ENCODE measurements around the gene VSIG4.
A peak's percentile ranks its signal among the peaks of the same experiment; 100 is the strongest.

The VSIG4 gene

GRCh38 chrX:66023385-66024091, 16.3 kb downstream of the VSIG4 start:
- peak; percentile 40 for DNase-seq

- DNase-seq = peak; percentile 76
These were observed 17.1 kb downstream of the VSIG4 start for GRCh38 chrX:66022632-66023384.

- peak; percentile 84 for DNase-seq
These were observed 17.9 kb downstream of the VSIG4 start for GRCh38 chrX:66021765-66022631.

- DNase-seq = peak; percentile 84
These were observed 18.5 kb downstream of the VSIG4 start for GRCh38 chrX:66021401-66021764.

GRCh38 chrX:66020631-66021334, 19.1 kb downstream of the VSIG4 start:
- DNase-seq = peak; percentile 79

- no peak for DNase-seq
These were observed 19.9 kb downstream of the VSIG4 start for GRCh38 chrX:66019974-66020373.

GRCh38 chrX:66019310-66019652, 20.6 kb downstream of the VSIG4 start:
- DNase-seq = peak; percentile 47

GRCh38 chrX:66018585-66019309, 21.1 kb downstream of the VSIG4 start:
- peak; percentile 76 for DNase-seq

- DNase-seq = peak; percentile 56
These were observed 22.2 kb downstream of the VSIG4 start for GRCh38 chrX:66017659-66018170.

- peak; percentile 67 for DNase-seq
These were observed 22.8 kb downstream of the VSIG4 start for GRCh38 chrX:66016905-66017658.

GRCh38 chrX:66015900-66016689, 23.8 kb downstream of the VSIG4 start:
- DNase-seq = peak; percentile 65

- peak; percentile 95 for DNase-seq
These were observed 24.6 kb downstream of the VSIG4 start for GRCh38 chrX:66015152-66015831.

GRCh38 chrX:66014556-66014955, 25.3 kb downstream of the VSIG4 start:
- DNase-seq = peak; percentile 62

- DNase-seq = peak; percentile 42
These were observed 25.8 kb downstream of the VSIG4 start for GRCh38 chrX:66014084-66014483.

- peak; percentile 65 for DNase-seq
These were observed 26.6 kb downstream of the VSIG4 start for GRCh38 chrX:66013194-66013816.

- peak; percentile 76 for DNase-seq
These were observed 27.8 kb downstream of the VSIG4 start for GRCh38 chrX:66012094-66012534.

- DNase-seq = peak; percentile 83
These were observed 30.5 kb downstream of the VSIG4 start for GRCh38 chrX:66009231-66009845.

GRCh38 chrX:66008328-66008970, 31.4 kb downstream of the VSIG4 start:
- peak; percentile 78 for DNase-seq

Measured in OCI-M1 (cell line).